Activated T-helper 2 cell treated with anti-CD3 and anti-CD28 coated beads, Interferon-gamma antibody, Interleukin-2, Interleukin-4, amounts not matched to agents 10 μg/mL and 5 μg/mL and 100 μg/mL, durations not matched to agents 14 hours and 24 hours and 36 hours (primary cell): ENCODE data around the gene CUX1. TPM values are rescaled to one million over a fixed set of nuclear protein-coding genes. Genes with fewer than 3 reads are reported as not detected.
A peak's percentile ranks its signal among the peaks of the same experiment; 100 is the strongest.

Experiments used
- DNase-seq: peaks from one replicate; pipeline ENCODE4 v3.0.0; 2021; ENCODE audit warnings: low spot score
- H3K27ac Mint-ChIP-seq: one replicate; pipeline ENCODE4 v1.8.0; 2021; ENCODE audit warnings: mixed read lengths
- H3K27me3 Mint-ChIP-seq: one replicate; pipeline ENCODE4 v1.8.0; 2021; ENCODE audit warnings: low read depth, mixed read lengths
- H3K36me3 Mint-ChIP-seq: one replicate; pipeline ENCODE4 v1.8.0; 2021; ENCODE audit warnings: low read depth, mixed read lengths
- H3K4me1 Mint-ChIP-seq: one replicate; pipeline ENCODE4 v1.8.0; 2021; ENCODE audit warnings: low read depth, mixed read lengths
- H3K4me3 Mint-ChIP-seq: one replicate; pipeline ENCODE4 v1.8.0; 2021; ENCODE audit warnings: low read depth, mild to moderate bottlenecking, moderate library complexity, mixed read lengths
- H3K9me3 Mint-ChIP-seq: one replicate; pipeline ENCODE4 v1.8.0; 2021; ENCODE audit warnings: mixed read lengths
- intact Hi-C: fragments of 100-400 bp; cut with micrococcal nuclease; formaldehyde crosslinking; loops from one replicate; pipeline ENCODE4 v1.15.1; 2023
- total RNA-seq: library from RNA; stranded (reverse); gene quantifications from 2 replicates; pipeline ENCODE4 v1.2.3, GENCODE V29; 2022

CUX1 gene
- total RNA-seq, 1 donor from 2014 or later: 31.5 TPM

GRCh38 chr7:102287981-102288278 is 470.5 kb downstream of the CUX1 start:
- no peaks in the 10 kb centered on the region for H3K9me3 Mint-ChIP-seq
- no peak overlapping the region for H3K27ac Mint-ChIP-seq
- peaks cover 13% of the 10 kb centered on the region for H3K4me1 Mint-ChIP-seq
- no peak for DNase-seq
- peaks cover 20% of the 10 kb centered on the region for H3K27me3 Mint-ChIP-seq
- H3K36me3 Mint-ChIP-seq: no peaks in the 10 kb centered on the region
- H3K4me3 Mint-ChIP-seq: no peak overlapping the region
- intact Hi-C loops: loop anchor here (2.0 kb wide), 1 partner anchor 109 kb away; the partner anchor contains the start of gene PRKRIP1

- Mint-ChIP-seq H3K4me1 (peaks cover 13% of the 10 kb centered on the region), H3K9me3 (no peaks in the 10 kb centered on the region), H3K27ac (no peak overlapping the region), H3K4me3 (peak overlapping the region; percentile 49), H3K27me3 (peaks cover 18% of the 10 kb centered on the region), H3K36me3 (no peaks in the 10 kb centered on the region)
- no peak for DNase-seq
- intact Hi-C loops: no loop called here
Observed at GRCh38 chr7:102288285-102288930, 471.0 kb downstream of the CUX1 start.

- Mint-ChIP-seq H3K36me3 (no peaks in the 10 kb centered on the region), H3K4me1 (peaks cover 13% of the 10 kb centered on the region), H3K27ac (no peak overlapping the region), H3K4me3 (no peak overlapping the region), H3K9me3 (no peaks in the 10 kb centered on the region), H3K27me3 (peaks cover 18% of the 10 kb centered on the region)
- DNase-seq: no peak
- intact Hi-C loops: no loop called here
Observed at GRCh38 chr7:102289057-102289456, 471.6 kb downstream of the CUX1 start.

GRCh38 chr7:102291056-102291915 is 473.9 kb downstream of the CUX1 start:
- DNase-seq: no peak
- peaks cover 11% of the 10 kb centered on the region for H3K4me1 Mint-ChIP-seq
- intact Hi-C loops: no loop called here

GRCh38 chr7:102291916-102292267 is 474.5 kb downstream of the CUX1 start:
- no peaks in the 10 kb centered on the region for H3K36me3 Mint-ChIP-seq
- intact Hi-C loops: no loop called here
- peaks cover 11% of the 10 kb centered on the region for H3K4me1 Mint-ChIP-seq
- H3K27ac Mint-ChIP-seq: no peak overlapping the region
- no peaks in the 10 kb centered on the region for H3K9me3 Mint-ChIP-seq
- peaks cover 5% of the 10 kb centered on the region for H3K27me3 Mint-ChIP-seq
- no peak overlapping the region for H3K4me3 Mint-ChIP-seq
- DNase-seq: no peak

More at GRCh38 chr7:102291056-102291915, 473.9 kb downstream of the CUX1 start:
- Mint-ChIP-seq H3K4me3 (no peak overlapping the region), H3K27me3 (peaks cover 5% of the 10 kb centered on the region), H3K27ac (no peak overlapping the region), H3K9me3 (no peaks in the 10 kb centered on the region), H3K36me3 (no peaks in the 10 kb centered on the region)

- DNase-seq: no peak
- no peak overlapping the region for H3K4me3 Mint-ChIP-seq
- no peaks in the 10 kb centered on the region for H3K9me3 Mint-ChIP-seq
- H3K36me3 Mint-ChIP-seq: no peaks in the 10 kb centered on the region
- intact Hi-C loops: no loop called here
- peaks cover 5% of the 10 kb centered on the region for H3K27me3 Mint-ChIP-seq
- H3K27ac Mint-ChIP-seq: no peak overlapping the region
- peaks cover 11% of the 10 kb centered on the region for H3K4me1 Mint-ChIP-seq
Observed at GRCh38 chr7:102292813-102293798, 475.7 kb downstream of the CUX1 start.

GRCh38 chr7:102294589-102294988 is 477.2 kb downstream of the CUX1 start:
- Mint-ChIP-seq H3K36me3 (no peaks in the 10 kb centered on the region), H3K27me3 (peaks cover 3% of the 10 kb centered on the region), H3K9me3 (no peaks in the 10 kb centered on the region), H3K27ac (no peak overlapping the region), H3K4me3 (no peak overlapping the region), H3K4me1 (peaks cover 9% of the 10 kb centered on the region)
- no peak for DNase-seq
- intact Hi-C loops: no loop called here

GRCh38 chr7:102295346-102296178 is 478.1 kb downstream of the CUX1 start:
- H3K9me3 Mint-ChIP-seq: no peaks in the 10 kb centered on the region
- no peak for DNase-seq
- intact Hi-C loops: no loop called here
- H3K36me3 Mint-ChIP-seq: no peaks in the 10 kb centered on the region
- peaks cover 9% of the 10 kb centered on the region for H3K4me1 Mint-ChIP-seq
- no peak overlapping the region for H3K27ac Mint-ChIP-seq
- H3K4me3 Mint-ChIP-seq: no peak overlapping the region
- peaks cover under 1% of the 10 kb centered on the region for H3K27me3 Mint-ChIP-seq

GRCh38 chr7:102296179-102296438 is 478.7 kb downstream of the CUX1 start:
- intact Hi-C loops: no loop called here
- no peak for DNase-seq

GRCh38 chr7:102296514-102296913 is 479.1 kb downstream of the CUX1 start:
- intact Hi-C loops: no loop called here
- H3K4me1 Mint-ChIP-seq: peaks cover 6% of the 10 kb centered on the region
- DNase-seq: no peak
- no peaks in the 10 kb centered on the region for H3K27me3 Mint-ChIP-seq
- H3K4me3 Mint-ChIP-seq: no peak overlapping the region
- no peaks in the 10 kb centered on the region for H3K9me3 Mint-ChIP-seq
- H3K27ac Mint-ChIP-seq: no peak overlapping the region
- H3K36me3 Mint-ChIP-seq: no peaks in the 10 kb centered on the region

More at GRCh38 chr7:102296179-102296438, 478.7 kb downstream of the CUX1 start:
- H3K27ac Mint-ChIP-seq: no peak overlapping the region
- H3K9me3 Mint-ChIP-seq: no peaks in the 10 kb centered on the region
- H3K36me3 Mint-ChIP-seq: no peaks in the 10 kb centered on the region
- peaks cover 9% of the 10 kb centered on the region for H3K4me1 Mint-ChIP-seq
- H3K4me3 Mint-ChIP-seq: no peak overlapping the region
- H3K27me3 Mint-ChIP-seq: no peaks in the 10 kb centered on the region

GRCh38 chr7:102297487-102298218 is 480.2 kb downstream of the CUX1 start:
- Mint-ChIP-seq H3K4me3 (no peak overlapping the region), H3K36me3 (no peaks in the 10 kb centered on the region), H3K27ac (no peak overlapping the region), H3K9me3 (no peaks in the 10 kb centered on the region), H3K4me1 (peaks cover 1% of the 10 kb centered on the region), H3K27me3 (no peaks in the 10 kb centered on the region)
- DNase-seq: no peak
- intact Hi-C loops: no loop called here
